Astrocyte (in vitro differentiated cells and primary cell): ENCODE measurements around the gene PJVK.

Experiments used
- CTCF ChIP-seq: IDR thresholded peaks from 2 replicates; pipeline ENCODE4 v1.5.1; 2011; ENCODE audit warnings: low read depth, mild to moderate bottlenecking, inconsistent platforms, low read length, moderate library complexity; ENCODE audit not compliant: insufficient read depth
- EZH2 ChIP-seq: IDR thresholded peaks from 2 replicates; pipeline ENCODE4 v1.6.1; 2012; ENCODE audit warnings: mild to moderate bottlenecking, low read length, inconsistent platforms; ENCODE audit not compliant: insufficient read depth

GRCh38 chr2:178450524-178450773, 729 bp upstream of the PJVK start:
- TF ChIP-seq CTCF (no peak), EZH2 (no peak)
